Motor neuron (in vitro differentiated cells): ENCODE measurements around the gene RNF217. TPM values are rescaled to one million over a fixed set of nuclear protein-coding genes. Genes with fewer than 3 reads are reported as not detected.
A peak's percentile ranks its signal among the peaks of the same experiment; 100 is the strongest.

Experiments used
- ATAC-seq, 8 experiments: fragments of 200-7000 bp; cut with Tn5 transposase; replicated peaks in 6 of 8; 2 replicates each; pipeline ENCODE4 v1.8.0; 2021; ENCODE audit warnings: mild to moderate bottlenecking in 8 of 8, moderate library complexity in 8 of 8
- H3K27ac ChIP-seq, 2 donors: fragments of 250-450 bp; sonication (Bioruptor Pico); 2 replicates each; pipeline ENCODE4 v1.9.0; 2021; ENCODE audit warnings: antibody characterized with exemption in 2 of 2, mild to moderate bottlenecking in 2 of 2, moderate library complexity in 1 of 2
- H3K4me1 ChIP-seq, 2 donors: fragments of 250-450 bp; sonication (Bioruptor Pico); replicated peaks in 1 of 2; 2 replicates each; pipeline ENCODE4 v1.6.1; 2021; ENCODE audit warnings: antibody characterized with exemption in 2 of 2, mild to moderate bottlenecking in 2 of 2, moderate library complexity in 1 of 2
- H3K4me3 ChIP-seq, 5 donors: fragments of 250-450 bp; sonication (Bioruptor Pico); 2 replicates each; pipeline ENCODE4 v1.9.0; 2021; ENCODE audit warnings: antibody characterized with exemption in 5 of 5, mild to moderate bottlenecking in 5 of 5, moderate library complexity in 4 of 5
- WGBS, 10 experiments: fragments of 450-650 bp; shearing (Covaris generic); methylation state at CpG; one replicate each; pipeline ENCODE4 v1.0.0; 2022; 5-methylcytosine and 5-hydroxymethylcytosine counted together
- in situ Hi-C, 9 experiments: fragments of 400-800 bp; cut with MboI; loops; one replicate each; pipeline ENCODE4 v1.15.0; 2021; ENCODE audit warnings: low sequenced_read_pairs in 9 of 9, low pct_unique_long_range_greater_than_20kb in 2 of 9; ENCODE audit not compliant: unreplicated experiment in 9 of 9
- total RNA-seq, 8 experiments: library from RNA; unstranded; fragments of 300-600 nt; gene quantifications; 2 replicates each; pipeline versions ENCODE4 v1.2.3 to v1.2.4, GENCODE V29; 2022

The RNF217 gene
- total RNA-seq, 8 experiments from 2014 or later = 5.4 to 28.0 (median 11.9) TPM

DNA sequence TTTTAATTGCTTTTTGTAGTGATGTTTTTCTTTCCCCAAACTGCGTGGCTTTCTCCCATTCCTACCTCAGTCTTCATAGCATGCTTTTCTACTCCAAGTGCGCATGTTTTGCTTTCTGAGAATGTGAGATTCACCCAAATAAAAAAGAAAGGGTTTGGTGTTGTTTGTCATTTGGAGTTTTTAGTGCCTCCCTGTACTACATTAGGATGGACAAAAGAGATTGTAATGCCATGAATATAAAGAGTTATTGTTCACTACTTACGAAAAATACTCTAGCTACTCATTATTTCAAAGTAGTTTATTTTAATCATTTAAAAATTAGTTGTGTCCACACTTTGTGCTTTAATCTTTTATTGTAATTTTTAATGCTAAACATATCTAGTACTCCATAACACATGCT, 81.8 kb downstream of the RNF217 start:
- Histone ChIP-seq H3K4me3 (no peak overlapping the region), H3K27ac (no peak overlapping the region), H3K4me1 (peaks cover 5 to 9% of the 10 kb centered on the region in 2 donors)
- ATAC-seq = no peak
- 50 to 96% (median 74%) methylated on average over 2 to 3 of the region's 3 CpGs for WGBS, 10 experiments
- in situ Hi-C loops = no loop called here

DNA sequence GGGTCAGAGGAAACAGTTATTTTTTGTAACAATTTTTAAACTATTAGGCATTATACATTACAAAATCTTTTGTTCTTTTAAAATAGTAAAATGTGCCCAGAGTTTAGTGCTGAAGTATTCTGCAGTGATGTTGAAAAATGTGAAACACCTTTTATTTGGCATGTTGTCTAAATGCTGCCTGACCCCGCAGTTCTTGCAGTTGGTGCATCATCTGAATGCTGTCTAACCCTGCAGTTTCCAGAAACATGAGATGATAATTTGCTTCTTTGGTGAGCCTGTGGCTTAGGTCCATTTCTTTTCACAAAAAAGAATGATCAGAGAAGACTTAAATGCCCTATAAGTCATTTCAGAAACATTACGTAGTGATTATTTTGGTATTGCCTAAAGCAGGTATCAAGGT, 82.4 kb downstream of the RNF217 start:
- Histone ChIP-seq H3K27ac (no peak overlapping the region), H3K4me3 (no peak overlapping the region), H3K4me1 (peaks cover 11 to 15% of the 10 kb centered on the region in 2 donors)
- ATAC-seq = no peak
- in situ Hi-C loops = no loop called here
- WGBS, 10 experiments = 80 to 100% (median 100%) methylated on average over 1 to 2 of the region's 2 CpGs

DNA sequence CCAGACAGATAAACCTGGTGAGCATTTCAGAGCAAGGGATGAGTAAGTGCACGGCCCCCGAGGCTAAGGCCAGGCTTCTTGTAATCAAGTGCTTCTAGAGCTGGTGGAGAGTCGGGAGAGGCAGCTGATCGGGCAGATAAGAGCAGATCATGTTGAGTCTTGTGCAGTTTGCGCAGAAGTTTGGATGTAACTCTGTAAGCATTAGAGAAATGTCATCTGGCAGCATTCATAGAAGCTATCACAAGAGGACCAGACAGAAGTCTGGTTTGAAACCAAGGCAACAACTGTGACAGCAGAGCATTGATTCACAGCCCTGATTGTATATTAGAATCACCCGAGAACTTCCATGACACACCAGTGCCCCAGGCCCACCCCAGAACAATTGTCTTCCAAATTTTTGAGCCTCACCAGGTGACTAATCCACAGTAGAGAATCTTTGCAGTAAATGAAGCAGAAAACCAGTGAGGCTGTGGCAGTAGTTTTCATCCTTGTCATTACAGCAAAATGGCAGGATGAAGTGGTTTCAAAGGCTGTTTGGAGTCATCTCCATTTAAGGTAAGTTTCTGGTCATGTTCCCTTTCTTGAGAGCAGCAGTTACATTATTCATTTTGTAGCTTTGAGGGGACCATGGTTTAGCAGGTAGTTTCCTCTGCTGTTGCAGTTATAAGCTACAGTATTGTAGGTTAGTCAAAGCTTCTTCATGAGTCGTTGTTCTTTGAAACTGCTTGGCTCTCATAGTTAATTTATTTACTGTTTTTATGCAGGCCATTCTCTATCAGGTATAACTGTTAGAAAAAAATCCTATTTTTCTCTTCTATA, 84.1 kb downstream of the RNF217 start:
- in situ Hi-C loops = no loop called here
- peak in 5 of 8 experiments; percentile 13 to 77 (median 24) for ATAC-seq
- 60 to 100% (median 87%) methylated on average over 1 to 7 of the region's 7 CpGs for WGBS, 10 experiments
- Histone ChIP-seq H3K27ac (no peak overlapping the region), H3K4me3 (no peak overlapping the region), H3K4me1 (peaks cover 25 to 31% of the 10 kb centered on the region in 2 donors)

DNA sequence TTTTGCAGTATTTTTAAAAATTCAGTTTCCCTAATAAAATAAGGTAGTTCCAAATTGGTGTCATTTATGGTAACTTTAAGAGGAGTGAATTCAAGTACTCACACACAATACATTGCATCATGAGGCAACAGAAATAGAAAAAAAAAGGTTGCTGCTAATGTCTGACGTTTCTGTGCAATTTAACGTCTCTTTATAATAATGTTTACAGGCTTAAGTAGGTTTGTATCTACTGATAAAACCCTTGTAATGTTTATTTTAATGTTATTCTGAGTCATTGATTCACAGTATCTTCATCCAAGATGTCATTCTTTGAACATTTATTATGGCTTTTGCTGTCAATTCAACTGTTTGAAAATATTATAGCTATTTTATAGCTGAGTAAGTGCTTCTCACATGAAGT, 86.0 kb downstream of the RNF217 start:
- H3K4me3 ChIP-seq = no peak overlapping the region
- peak overlapping the region in 1 of 2 donors; percentile 27 for H3K27ac ChIP-seq
- in situ Hi-C loops = no loop called here
- WGBS, 10 experiments = 73 to 100% (median 91%) methylated on average over 1 to 2 of the region's 2 CpGs; no CpG with 5 or more reads in 1 of the 10 experiments
- peaks cover 26 to 36% of the 10 kb centered on the region in 2 donors for H3K4me1 ChIP-seq
- ATAC-seq = no peak

DNA sequence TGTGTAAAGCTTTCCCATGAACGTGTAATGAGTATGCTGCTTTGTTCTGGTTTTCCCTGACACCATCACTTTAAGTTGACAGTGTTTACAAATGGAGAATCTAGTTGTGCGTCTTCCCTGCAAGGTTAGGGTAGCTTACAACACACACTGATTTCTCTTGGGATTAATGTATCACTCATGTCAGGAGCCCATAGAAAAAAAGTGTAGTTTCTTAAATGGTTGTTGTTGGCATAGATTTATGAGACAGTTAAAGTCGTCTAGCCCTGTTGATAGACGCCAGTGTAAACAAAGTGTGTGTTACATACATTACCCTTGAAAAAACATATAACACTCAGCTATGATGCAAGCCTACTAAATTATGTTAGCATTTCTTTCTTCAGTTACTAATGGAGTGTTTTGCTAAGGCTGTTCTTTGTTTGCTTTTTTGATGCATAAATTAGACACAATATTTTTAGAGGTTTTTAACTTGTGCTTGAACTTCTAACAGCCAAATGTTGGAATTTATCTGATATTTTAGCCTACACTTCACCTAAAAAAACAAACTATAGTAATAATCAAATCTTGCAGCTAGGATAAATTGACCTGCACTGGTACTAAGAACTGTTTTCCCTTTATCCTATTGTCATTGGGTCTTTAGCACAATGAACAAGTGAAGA, 88.6 kb downstream of the RNF217 start:
- WGBS, 10 experiments = 10 to 72% (median 43%) methylated on average over 1 to 4 of the region's 4 CpGs; no CpG with 5 or more reads in 1 of the 10 experiments
- in situ Hi-C loops = no loop called here
- ATAC-seq = peak in 6 of 8 experiments; percentile 52 to 98 (median 92)
- no peak overlapping the region for H3K4me3 ChIP-seq
- H3K27ac ChIP-seq = peak overlapping the region; percentile 46 to 47
- H3K4me1 ChIP-seq = peaks cover 26 to 36% of the 10 kb centered on the region in 2 donors

DNA sequence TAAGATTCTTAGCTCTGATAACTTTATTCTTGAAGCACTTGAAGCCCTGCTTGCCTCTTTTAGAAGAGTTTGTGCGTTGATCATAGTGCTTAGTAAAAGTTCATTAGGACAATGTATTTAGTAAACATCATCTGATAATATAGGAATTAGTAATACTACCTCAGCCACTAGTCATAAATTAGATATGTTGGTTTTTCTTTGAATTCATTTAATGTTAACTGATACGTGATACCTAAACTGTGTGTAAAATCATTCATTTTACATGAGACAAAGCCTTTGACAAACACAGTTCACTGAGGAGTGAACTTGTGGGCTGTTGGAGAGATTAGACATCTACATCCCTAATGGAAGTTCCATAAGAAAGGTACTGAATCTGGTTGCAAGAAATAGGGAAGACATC, 91.6 kb downstream of the RNF217 start:
- H3K27ac ChIP-seq = no peak overlapping the region
- no peak overlapping the region for H3K4me3 ChIP-seq
- 82 to 100% (median 100%) methylated on average over 1 to 2 of the region's 2 CpGs for WGBS, 10 experiments
- no peak for ATAC-seq
- in situ Hi-C loops = no loop called here
- H3K4me1 ChIP-seq = peaks cover 28 to 29% of the 10 kb centered on the region in 2 donors

DNA sequence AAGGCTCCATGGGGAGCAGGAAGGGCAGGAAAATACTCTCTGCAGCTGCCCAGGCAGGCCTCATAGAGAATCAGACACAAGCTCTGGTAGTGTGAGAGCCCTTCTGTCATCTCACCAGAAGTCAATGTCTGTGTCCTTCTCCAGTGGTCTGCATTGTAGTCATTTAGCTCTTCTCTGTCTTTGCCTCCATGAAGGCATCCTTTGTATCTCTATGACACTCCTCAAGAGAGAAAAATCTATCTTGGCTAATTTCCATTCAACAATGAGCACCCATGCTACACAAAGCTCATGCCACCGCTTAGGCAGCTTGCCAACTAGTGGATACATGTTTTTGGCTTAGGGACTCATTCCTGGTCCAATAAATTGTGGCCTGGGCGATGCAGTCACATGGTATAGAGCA, 92.1 kb downstream of the RNF217 start:
- in situ Hi-C loops = no loop called here
- 90 to 100% (median 100%) methylated on average over 1 to 2 of the region's 2 CpGs; no CpG with 5 or more reads in 4 of the 10 experiments for WGBS, 10 experiments
- H3K27ac ChIP-seq = no peak overlapping the region
- no peak overlapping the region for H3K4me3 ChIP-seq
- H3K4me1 ChIP-seq = peaks cover 24 to 25% of the 10 kb centered on the region in 2 donors
- no peak for ATAC-seq

DNA sequence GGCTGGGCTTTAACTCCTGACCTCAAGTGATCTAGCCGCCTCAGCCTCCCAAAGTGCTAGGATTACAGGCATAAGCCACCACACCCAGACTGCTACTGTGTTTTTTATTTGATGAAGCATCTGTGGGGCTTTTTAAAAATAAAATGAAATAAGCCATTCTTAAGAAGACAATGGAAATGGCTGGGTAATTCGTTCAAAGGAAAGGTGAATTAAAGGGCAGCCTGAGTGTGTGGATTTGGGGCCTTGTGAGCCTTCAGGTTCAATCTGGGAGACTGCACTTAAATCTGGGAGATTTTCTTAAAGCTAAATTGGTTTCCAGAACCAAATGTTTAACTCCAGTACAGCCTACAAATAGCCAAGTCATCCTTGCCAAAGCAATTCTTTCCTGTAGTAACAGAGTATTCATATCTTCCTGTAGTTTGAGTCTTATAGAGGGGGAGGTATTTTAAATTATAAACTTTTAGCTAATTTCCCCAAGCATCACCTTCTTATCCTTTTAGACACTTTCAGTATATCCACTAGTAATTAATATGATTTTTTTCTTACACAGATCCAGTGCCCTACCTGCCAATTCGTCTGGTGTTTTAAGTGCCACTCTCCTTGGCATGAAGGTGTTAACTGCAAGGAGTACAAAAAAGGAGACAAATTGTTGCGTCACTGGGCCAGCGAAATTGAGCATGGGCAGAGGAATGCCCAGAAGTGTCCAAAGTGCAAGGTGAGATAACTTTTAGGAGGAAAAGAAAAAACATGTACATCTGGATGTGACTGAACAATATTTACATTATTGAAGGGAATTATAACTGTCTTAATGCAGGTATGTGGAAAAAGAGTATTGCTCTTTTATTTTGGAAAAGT, 95.4 kb downstream of the RNF217 start:
- WGBS, 10 experiments = 60 to 96% (median 84%) methylated on average over 2 to 4 of the region's 5 CpGs
- no peak overlapping the region for H3K27ac ChIP-seq
- H3K4me1 ChIP-seq = peaks cover 0 to 5% of the 10 kb centered on the region in 2 donors
- ATAC-seq = no peak
- in situ Hi-C loops = no loop called here
- no peak overlapping the region for H3K4me3 ChIP-seq

DNA sequence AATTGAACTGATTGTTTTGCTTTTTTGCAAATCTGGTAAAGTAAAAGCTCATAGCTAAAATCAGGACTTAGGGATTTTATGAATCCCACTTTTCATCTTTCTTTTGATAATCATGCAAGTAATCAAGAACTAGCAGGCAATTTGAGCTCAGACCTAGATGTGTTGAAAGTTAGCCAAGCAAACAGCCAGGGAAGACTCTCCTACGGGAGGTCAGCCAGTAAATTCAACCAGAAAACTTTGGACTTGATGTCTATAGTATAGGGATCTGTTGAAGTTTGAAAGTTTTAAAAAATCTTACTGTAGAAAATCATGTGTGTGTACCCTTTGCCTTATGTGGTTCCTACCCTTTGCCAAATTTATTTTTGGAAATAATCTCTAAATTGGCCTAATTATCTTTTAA, 96.3 kb downstream of the RNF217 start:
- Histone ChIP-seq H3K27ac (no peak overlapping the region), H3K4me3 (no peak overlapping the region), H3K4me1 (peaks cover 0 to 5% of the 10 kb centered on the region in 2 donors)
- WGBS, 10 experiments = 86 to 100% (median 100%) methylated on average over 1 of the region's 1 CpG; no CpG with 5 or more reads in 4 of the 10 experiments
- no peak for ATAC-seq
- in situ Hi-C loops = no loop called here

DNA sequence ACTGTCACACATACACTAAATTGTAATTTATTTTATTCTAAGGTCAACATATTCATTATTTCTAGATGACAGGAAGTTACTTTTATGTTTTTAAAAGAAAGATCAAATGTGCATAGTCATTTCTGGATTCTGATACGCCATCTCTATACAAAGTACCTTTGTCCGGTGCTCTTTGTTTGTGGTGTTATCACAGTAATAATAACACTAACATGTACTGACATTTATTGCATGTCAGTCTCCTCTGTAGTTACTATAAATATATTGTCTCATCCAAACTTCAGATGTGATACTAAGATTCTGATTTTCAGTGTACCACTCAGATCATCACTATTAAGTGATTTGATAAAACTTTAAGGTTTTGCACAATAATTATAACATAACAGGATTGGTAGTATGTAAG, 101.1 kb downstream of the RNF217 start:
- in situ Hi-C loops = no loop called here
- Histone ChIP-seq H3K4me3 (no peak overlapping the region), H3K27ac (no peak overlapping the region), H3K4me1 (no peaks in the 10 kb centered on the region)
- 80 to 100% (median 97%) methylated on average over 1 to 2 of the region's 2 CpGs; no CpG with 5 or more reads in 2 of the 10 experiments for WGBS, 10 experiments
- no peak for ATAC-seq

DNA sequence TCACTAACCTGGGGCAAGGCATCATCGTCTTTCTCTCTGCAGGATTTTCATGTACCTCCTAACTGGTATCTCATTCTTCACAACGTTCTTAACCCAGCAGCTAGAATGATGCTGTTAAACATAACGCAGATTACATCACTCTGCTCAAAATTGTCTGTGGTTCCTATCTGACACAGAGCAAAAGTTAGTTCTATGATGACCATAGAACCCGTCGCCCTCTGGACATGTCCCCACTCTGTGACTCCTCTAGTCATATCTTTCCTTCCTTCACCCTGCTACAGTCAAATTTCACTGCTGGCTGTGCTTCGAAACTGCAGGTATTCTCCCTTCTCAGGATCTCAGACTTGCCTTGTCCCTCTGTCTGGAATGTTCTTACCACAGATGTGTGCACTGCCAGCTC, 103.9 kb downstream of the RNF217 start:
- ATAC-seq = no peak
- Histone ChIP-seq H3K4me3 (no peak overlapping the region), H3K27ac (no peak overlapping the region), H3K4me1 (no peaks in the 10 kb centered on the region)
- WGBS, 10 experiments = 87 to 100% (median 94%) methylated on average over 1 to 6 of the region's 6 CpGs; no CpG with 5 or more reads in 2 of the 10 experiments
- in situ Hi-C loops = no loop called here

DNA sequence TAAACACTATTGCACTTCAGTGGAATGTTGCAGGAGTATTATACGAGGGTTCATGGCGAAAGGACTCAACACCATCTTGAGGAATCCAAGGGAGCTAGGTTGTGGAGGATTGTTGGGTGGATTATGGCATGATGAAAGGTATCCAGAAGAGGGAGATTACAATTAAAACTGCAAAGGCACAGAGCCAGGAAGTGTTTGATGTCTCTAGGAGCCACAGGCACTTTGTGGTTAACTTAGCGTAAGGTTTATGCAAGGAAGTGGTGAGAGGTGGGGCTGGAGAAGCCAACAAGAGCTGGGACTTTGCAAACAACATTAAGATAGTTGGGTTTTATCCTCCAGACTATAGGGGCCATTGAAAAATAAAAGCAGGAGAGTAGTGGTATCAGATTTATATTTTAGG, 104.7 kb downstream of the RNF217 start:
- H3K4me1 ChIP-seq = no peaks in the 10 kb centered on the region
- peak in 3 of 8 experiments; percentile 81 to 95 (median 89) for ATAC-seq
- no peak overlapping the region for H3K27ac ChIP-seq
- in situ Hi-C loops = no loop called here
- H3K4me3 ChIP-seq = no peak overlapping the region
- 60 to 100% (median 91%) methylated on average over 1 to 3 of the region's 3 CpGs; no CpG with 5 or more reads in 5 of the 10 experiments for WGBS, 10 experiments

DNA sequence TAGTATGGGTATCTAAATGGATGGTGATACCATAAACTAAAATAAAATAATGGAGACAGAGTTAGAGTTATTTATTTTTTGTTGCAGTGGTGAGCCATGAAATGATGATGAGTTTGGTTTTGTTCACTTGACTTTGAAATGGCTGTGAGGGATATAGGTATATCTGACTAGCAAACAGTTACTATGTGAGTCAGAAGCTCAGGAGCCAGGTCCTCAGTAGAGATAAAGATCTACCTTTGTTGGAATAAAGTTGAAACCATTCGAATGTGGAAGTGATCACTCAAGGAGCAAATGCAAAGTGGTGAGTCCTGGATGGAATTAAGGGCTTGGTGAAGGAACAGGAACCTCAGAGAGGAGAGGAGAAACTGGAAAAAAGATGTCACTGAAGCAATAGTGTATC, 105.3 kb downstream of the RNF217 start:
- ATAC-seq = no peak
- 86 to 100% (median 100%) methylated on average over 1 of the region's 1 CpG; no CpG with 5 or more reads in 4 of the 10 experiments for WGBS, 10 experiments
- Histone ChIP-seq H3K27ac (no peak overlapping the region), H3K4me3 (no peak overlapping the region), H3K4me1 (no peaks in the 10 kb centered on the region)
- in situ Hi-C loops = no loop called here
